Stimulated activated CD4-positive, alpha-beta T cell treated with anti-CD3 and anti-CD28 coated beads, Interleukin-15, amount 100 ng/mL, for 24 hours (primary cell): ENCODE results near the gene RNF212B.
A peak's percentile ranks its signal among the peaks of the same experiment; 100 is the strongest.
"Not testable (repeated sequence)": the region's sequence is repeated elsewhere in the genome, so short reads cannot be mapped to it uniquely, and the experiment has no call there.

ENCODE experiments used
- DNase-seq: peaks from one replicate; pipeline ENCODE4 v3.0.0-alpha.2; 2020

RNF212B gene

GRCh38 chr14:23243066-23243465 is 5.3 kb downstream of the RNF212B start:
- DNase-seq: no peak

- no peak for DNase-seq
Observed at GRCh38 chr14:23245282-23245681, 7.5 kb downstream of the RNF212B start.

GRCh38 chr14:23248601-23249000 is 10.9 kb downstream of the RNF212B start:
- no peak for DNase-seq

GRCh38 chr14:23249824-23250223 is 12.1 kb downstream of the RNF212B start:
- DNase-seq: no peak

- DNase-seq: no peak
Observed at GRCh38 chr14:23252006-23252405, 14.3 kb downstream of the RNF212B start.

GRCh38 chr14:23252420-23253333 is 14.9 kb downstream of the RNF212B start:
- no peak for DNase-seq

- DNase-seq: no peak
Observed at GRCh38 chr14:23258256-23258655, 20.5 kb downstream of the RNF212B start.

GRCh38 chr14:23259426-23259825 is 21.7 kb downstream of the RNF212B start:
- no peak for DNase-seq

- not testable (repeated sequence) for DNase-seq
Observed at GRCh38 chr14:23260849-23261248, 23.1 kb downstream of the RNF212B start.

- no peak for DNase-seq
Observed at GRCh38 chr14:23269193-23269592, 31.5 kb downstream of the RNF212B start.

- DNase-seq: no peak
Observed at GRCh38 chr14:23275412-23275811, 37.7 kb downstream of the RNF212B start.

GRCh38 chr14:23277189-23277588 is 39.5 kb downstream of the RNF212B start:
- no peak for DNase-seq

GRCh38 chr14:23277928-23278327 is 40.2 kb downstream of the RNF212B start:
- not testable (repeated sequence) for DNase-seq

- no peak for DNase-seq
Observed at GRCh38 chr14:23281247-23281646, 43.5 kb downstream of the RNF212B start.

GRCh38 chr14:23284654-23285529 is 47.2 kb downstream of the RNF212B start:
- DNase-seq: peak; percentile 15

- DNase-seq: no peak
Observed at GRCh38 chr14:23285530-23286019, 47.8 kb downstream of the RNF212B start.

GRCh38 chr14:23286020-23286901 is 48.5 kb downstream of the RNF212B start, which contains the start of gene HOMEZ:
Gene HOMEZ, minus strand, starts transcription at chr14:23286132. Its CDS starts 180 bp downstream, at chr14:23285952.
- DNase-seq: peak; percentile 99

GRCh38 chr14:23286902-23287479 is 49.3 kb downstream of the RNF212B start:
- DNase-seq: no peak

- peak; percentile 60 for DNase-seq
Observed at GRCh38 chr14:23294734-23295561, 57.2 kb downstream of the RNF212B start.

- DNase-seq: no peak
Observed at GRCh38 chr14:23296012-23296777, 58.5 kb downstream of the RNF212B start.
